Measurements from ENCODE around the gene PLEKHM3.

PLEKHM3 gene

GRCh38 chr2:208006833-208007232, 18.5 kb downstream of the PLEKHM3 start:
- DNase-seq (ENCODE audit: extremely low spot score): no peak
- TF ChIP-seq TARDBP (IDR thresholded peaks at IDR 0.05): no peak
- TF ChIP-seq ARNT (IDR thresholded peaks at IDR 0.05): no peak
- no peak for TF ChIP-seq ELF4 (IDR thresholded peaks at IDR 0.05)
- TF ChIP-seq HDGF (IDR thresholded peaks at IDR 0.05; ENCODE audit: borderline replicate concordance): no peak
- no peak for TF ChIP-seq FOXM1 (IDR thresholded peaks at IDR 0.05; ENCODE audit: borderline replicate concordance)
- TF ChIP-seq FOXA1 (IDR thresholded peaks at IDR 0.05): no peak
- no peak for TF ChIP-seq SUZ12 (IDR thresholded peaks at IDR 0.05)
- no peak for TF ChIP-seq BHLHE40 (IDR thresholded peaks at IDR 0.05; ENCODE audit: borderline replicate concordance)
- TF ChIP-seq SP1 (IDR thresholded peaks at IDR 0.05): no peak
- TF ChIP-seq NFRKB (IDR thresholded peaks at IDR 0.05): no peak
- TF ChIP-seq PKNOX1 (IDR thresholded peaks at IDR 0.05): no peak
- no peak for TF ChIP-seq L3MBTL2 (conservative IDR thresholded peaks at IDR 0.05)
- no peak for TF ChIP-seq LEF1 (IDR thresholded peaks at IDR 0.05; ENCODE audit: borderline replicate concordance)
- TF ChIP-seq CTBP1 (IDR thresholded peaks at IDR 0.05; ENCODE audit: borderline replicate concordance): no peak
- no peak for TF ChIP-seq ZNF384 (IDR thresholded peaks at IDR 0.05)
- no peak for TF ChIP-seq FOXK2 (IDR thresholded peaks at IDR 0.05)
- CTCF ChIA-PET: interaction anchor here (1.1 kb wide), 1 partner anchor 34 kb away, joined by 3 read pairs; no protein-coding TSS in a partner anchor
- POLR2A ChIA-PET: no interaction called here

- CTCF ChIA-PET: interaction anchor here (1.1 kb wide), 1 partner anchor 34 kb away, joined by 3 read pairs; no protein-coding TSS in a partner anchor
- TF ChIP-seq FOXA1 (IDR thresholded peaks at IDR 0.05): no peak
- no peak for TF ChIP-seq ELF4 (IDR thresholded peaks at IDR 0.05)
- no peak for TF ChIP-seq ZNF384 (IDR thresholded peaks at IDR 0.05)
- TF ChIP-seq FOXK2 (IDR thresholded peaks at IDR 0.05): no peak
- TF ChIP-seq TARDBP (IDR thresholded peaks at IDR 0.05): no peak
- no peak for TF ChIP-seq SUZ12 (IDR thresholded peaks at IDR 0.05)
- DNase-seq (ENCODE audit: extremely low spot score): no peak
- POLR2A ChIA-PET: no interaction called here
Observed at GRCh38 chr2:208006337-208006736, 19.0 kb downstream of the PLEKHM3 start.

- POLR2A ChIA-PET: no interaction called here
Observed at GRCh38 chr2:208001924-208002323, 23.4 kb downstream of the PLEKHM3 start.

GRCh38 chr2:208000701-208001395, 24.5 kb downstream of the PLEKHM3 start:
- no peak for DNase-seq (ENCODE audit: extremely low spot score)
- ChIA-PET POLR2A (no interaction called here), CTCF (no interaction called here)
- TF ChIP-seq ARNT (IDR thresholded peaks at IDR 0.05) (no peak), HDGF (IDR thresholded peaks at IDR 0.05; ENCODE audit: borderline replicate concordance) (no peak), L3MBTL2 (conservative IDR thresholded peaks at IDR 0.05) (no peak), SUZ12 (IDR thresholded peaks at IDR 0.05) (no peak), FOXM1 (IDR thresholded peaks at IDR 0.05; ENCODE audit: borderline replicate concordance) (no peak), TARDBP (IDR thresholded peaks at IDR 0.05) (no peak), NFRKB (IDR thresholded peaks at IDR 0.05) (no peak), LEF1 (IDR thresholded peaks at IDR 0.05; ENCODE audit: borderline replicate concordance) (no peak), FOXK2 (IDR thresholded peaks at IDR 0.05) (no peak), FOXA1 (IDR thresholded peaks at IDR 0.05) (no peak), ELF4 (IDR thresholded peaks at IDR 0.05) (no peak), ZNF384 (IDR thresholded peaks at IDR 0.05) (no peak), BHLHE40 (IDR thresholded peaks at IDR 0.05; ENCODE audit: borderline replicate concordance) (no peak), PKNOX1 (IDR thresholded peaks at IDR 0.05) (no peak), SP1 (IDR thresholded peaks at IDR 0.05) (no peak), CTBP1 (IDR thresholded peaks at IDR 0.05; ENCODE audit: borderline replicate concordance) (no peak)

More at GRCh38 chr2:208001924-208002323, 23.4 kb downstream of the PLEKHM3 start:
- no peak for DNase-seq (ENCODE audit: extremely low spot score)
- CTCF ChIA-PET: no interaction called here
- TF ChIP-seq HDGF (IDR thresholded peaks at IDR 0.05; ENCODE audit: borderline replicate concordance) (no peak), SUZ12 (IDR thresholded peaks at IDR 0.05) (no peak), SP1 (IDR thresholded peaks at IDR 0.05) (no peak), ELF4 (IDR thresholded peaks at IDR 0.05) (no peak), FOXM1 (IDR thresholded peaks at IDR 0.05; ENCODE audit: borderline replicate concordance) (no peak)

GRCh38 chr2:207996848-207997247, 28.5 kb downstream of the PLEKHM3 start:
- TF ChIP-seq ELF4 (IDR thresholded peaks at IDR 0.05) (no peak), SP1 (IDR thresholded peaks at IDR 0.05) (no peak), NFRKB (IDR thresholded peaks at IDR 0.05) (no peak), TARDBP (IDR thresholded peaks at IDR 0.05) (no peak), LEF1 (IDR thresholded peaks at IDR 0.05; ENCODE audit: borderline replicate concordance) (no peak), SUZ12 (IDR thresholded peaks at IDR 0.05) (no peak), FOXA1 (IDR thresholded peaks at IDR 0.05) (no peak), ARNT (IDR thresholded peaks at IDR 0.05) (no peak), FOXM1 (IDR thresholded peaks at IDR 0.05; ENCODE audit: borderline replicate concordance) (no peak), PKNOX1 (IDR thresholded peaks at IDR 0.05) (no peak), L3MBTL2 (conservative IDR thresholded peaks at IDR 0.05) (no peak), BHLHE40 (IDR thresholded peaks at IDR 0.05; ENCODE audit: borderline replicate concordance) (no peak), CTBP1 (IDR thresholded peaks at IDR 0.05; ENCODE audit: borderline replicate concordance) (no peak), ZNF384 (IDR thresholded peaks at IDR 0.05) (no peak), FOXK2 (IDR thresholded peaks at IDR 0.05) (no peak), HDGF (IDR thresholded peaks at IDR 0.05; ENCODE audit: borderline replicate concordance) (no peak)
- CTCF ChIA-PET: no interaction called here
- DNase-seq (ENCODE audit: extremely low spot score): no peak
- POLR2A ChIA-PET: no interaction called here

DNA sequence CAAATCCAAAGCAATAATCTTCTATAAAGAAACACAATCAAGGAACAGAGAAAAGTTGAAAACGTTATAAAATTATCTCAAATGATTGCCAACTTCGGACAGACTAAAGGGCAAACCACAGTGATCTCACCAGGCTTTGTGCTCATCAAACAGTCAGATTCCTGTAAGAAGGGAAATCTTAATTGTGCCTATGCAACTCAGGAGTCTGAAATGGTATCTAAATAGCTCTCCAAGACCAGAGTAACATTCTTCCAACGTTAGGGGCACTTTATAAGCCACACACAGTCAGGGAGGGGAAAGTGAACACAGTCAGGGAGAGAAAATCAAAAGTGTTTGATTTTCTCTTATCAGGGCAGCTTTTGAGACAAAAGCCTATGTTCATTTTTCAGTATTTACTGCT, 29.4 kb downstream of the PLEKHM3 start:
- no peak for DNase-seq (ENCODE audit: extremely low spot score)
- no peak for TF ChIP-seq HDGF (IDR thresholded peaks at IDR 0.05; ENCODE audit: borderline replicate concordance)
- no peak for TF ChIP-seq LEF1 (IDR thresholded peaks at IDR 0.05; ENCODE audit: borderline replicate concordance)
- TF ChIP-seq ARNT (IDR thresholded peaks at IDR 0.05): no peak
- TF ChIP-seq ELF4 (IDR thresholded peaks at IDR 0.05): no peak
- no peak for TF ChIP-seq BHLHE40 (IDR thresholded peaks at IDR 0.05; ENCODE audit: borderline replicate concordance)
- TF ChIP-seq L3MBTL2 (conservative IDR thresholded peaks at IDR 0.05): no peak
- TF ChIP-seq SP1 (IDR thresholded peaks at IDR 0.05): no peak
- TF ChIP-seq PKNOX1 (IDR thresholded peaks at IDR 0.05): no peak
- TF ChIP-seq NFRKB (IDR thresholded peaks at IDR 0.05): no peak
- no peak for TF ChIP-seq CTBP1 (IDR thresholded peaks at IDR 0.05; ENCODE audit: borderline replicate concordance)
- TF ChIP-seq FOXM1 (IDR thresholded peaks at IDR 0.05; ENCODE audit: borderline replicate concordance): no peak
- TF ChIP-seq FOXK2 (IDR thresholded peaks at IDR 0.05): no peak
- no peak for TF ChIP-seq TARDBP (IDR thresholded peaks at IDR 0.05)
- TF ChIP-seq SUZ12 (IDR thresholded peaks at IDR 0.05): no peak
- TF ChIP-seq FOXA1 (IDR thresholded peaks at IDR 0.05): no peak
- no peak for TF ChIP-seq ZNF384 (IDR thresholded peaks at IDR 0.05)
- POLR2A ChIA-PET: no interaction called here
- CTCF ChIA-PET: no interaction called here

Data from HEK293T (cell line).